Activated CD4-positive, CD25-positive, alpha-beta regulatory T cell treated with anti-CD3 and anti-CD28 coated beads, Interleukin-2, amount 50 U/mL, for 16 hours (primary cell): ENCODE results near the gene FLRT2.

Experiments used
- DNase-seq: peaks from one replicate; pipeline ENCODE4 v3.0.0-alpha.2; 2020; ENCODE audit warnings: low read depth, low spot score

FLRT2 gene

DNA sequence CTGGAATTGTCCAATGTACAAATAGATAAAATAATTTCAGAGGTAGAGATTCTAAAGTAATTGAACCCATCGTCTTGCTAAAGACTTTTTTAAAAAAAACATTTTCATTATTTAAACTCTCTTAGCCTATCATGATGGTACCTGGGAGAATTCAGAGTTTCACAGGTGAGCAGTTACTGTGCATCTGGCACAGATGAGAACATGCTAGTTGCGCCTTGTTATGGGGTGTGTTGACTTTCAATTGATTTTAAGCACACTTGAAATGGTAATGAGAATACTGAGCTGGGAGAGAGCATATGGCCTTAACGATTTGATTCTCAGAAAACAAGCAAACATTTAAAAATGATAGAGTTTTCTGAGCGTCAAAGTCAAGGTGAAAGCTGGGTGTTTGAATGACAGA, 66.6 kb downstream of the FLRT2 start:
- no peak for DNase-seq

DNA sequence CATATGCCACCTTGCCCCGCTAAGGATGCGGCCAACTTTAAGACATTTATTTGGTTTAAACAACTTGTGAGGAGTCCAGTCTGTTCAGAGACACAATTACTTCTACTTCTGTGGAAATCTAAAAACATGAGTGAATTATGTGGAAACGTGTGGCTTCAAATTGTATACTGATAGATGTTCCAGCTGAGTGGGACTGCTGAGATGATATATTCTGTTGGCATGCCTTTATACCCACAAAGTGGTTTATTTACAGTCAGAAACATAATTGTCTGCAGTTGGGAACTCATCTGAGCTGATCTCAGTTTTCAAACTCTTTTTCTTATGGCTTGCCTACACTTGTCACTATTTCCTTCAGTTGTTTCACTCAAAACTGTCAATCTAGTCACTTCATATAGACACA, 67.8 kb downstream of the FLRT2 start:
- no peak for DNase-seq

DNA sequence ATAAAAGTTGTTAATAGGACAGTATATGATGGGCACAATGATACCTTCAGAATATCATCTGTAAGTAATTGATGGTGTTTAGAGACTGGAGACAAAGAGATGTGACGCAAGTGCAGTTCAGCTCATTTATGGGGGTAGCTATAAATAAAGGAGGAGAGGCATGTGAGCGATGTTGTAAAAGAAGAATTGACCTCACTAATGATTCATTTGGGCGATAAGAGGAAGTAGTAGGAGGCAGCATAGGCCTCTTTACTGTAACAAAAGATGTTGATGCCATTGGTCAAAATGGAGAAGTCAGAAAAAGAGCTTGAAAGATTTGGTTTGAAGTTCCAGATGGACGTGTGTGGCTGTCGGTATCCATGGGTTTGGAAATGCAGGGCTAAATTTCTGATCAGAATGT, 70.0 kb downstream of the FLRT2 start:
- no peak for DNase-seq

DNA sequence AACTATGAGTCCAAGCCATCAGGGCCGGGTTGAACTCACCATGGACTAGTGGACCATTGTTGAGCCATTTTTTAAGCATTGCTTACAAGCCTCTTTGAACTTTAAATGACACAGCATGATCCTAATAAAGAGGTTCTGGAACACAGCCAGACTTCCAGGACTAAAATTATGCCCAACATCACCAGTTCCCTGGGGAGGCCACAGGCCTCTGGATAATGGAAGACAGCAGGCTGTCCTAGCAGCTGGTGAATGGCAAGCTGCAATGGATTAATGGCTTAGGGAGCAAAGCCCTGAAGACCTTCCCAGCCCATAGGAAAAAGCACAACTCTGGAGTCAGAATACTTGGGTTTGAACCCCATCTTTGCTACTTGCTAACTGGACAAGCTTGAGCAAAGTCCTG, 71.3 kb downstream of the FLRT2 start:
- no peak for DNase-seq

DNA sequence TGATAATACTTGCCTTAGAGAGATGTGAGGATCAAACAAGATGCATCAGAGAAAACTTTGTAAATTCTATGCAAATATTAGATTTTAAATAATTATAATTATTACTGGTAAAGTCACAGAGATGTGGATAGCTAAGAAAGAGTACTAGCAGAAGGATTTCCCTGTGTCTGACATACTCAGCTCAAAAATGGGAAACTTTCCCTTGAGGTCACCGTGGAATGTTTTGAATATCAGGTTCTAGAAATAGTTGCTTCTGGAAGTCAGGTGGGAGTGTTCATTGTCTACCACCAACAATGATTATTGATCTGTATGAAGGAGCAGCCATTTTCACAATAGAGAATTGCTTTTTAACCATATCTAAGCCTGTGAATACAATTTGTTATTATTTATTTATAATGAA, 71.7 kb downstream of the FLRT2 start:
- DNase-seq = no peak

DNA sequence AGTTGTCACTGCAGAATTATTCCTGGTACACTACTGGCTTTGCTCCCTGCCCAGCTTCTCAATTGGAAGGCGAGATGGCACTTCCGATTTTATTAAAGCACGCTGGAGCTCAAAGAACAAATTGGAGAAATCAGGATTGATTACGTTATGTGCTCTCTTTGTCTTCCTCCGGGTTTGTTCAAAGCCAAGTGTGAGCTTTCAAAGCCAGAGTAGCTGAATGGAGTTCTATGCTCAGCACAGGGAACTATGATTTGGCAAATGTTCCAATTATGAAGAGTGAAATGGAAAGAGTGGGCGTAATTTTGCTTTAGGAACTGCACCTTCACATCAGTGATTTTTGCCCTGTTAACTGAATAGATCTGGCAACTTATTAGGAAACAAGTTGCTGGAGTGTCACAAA, 72.4 kb downstream of the FLRT2 start:
- DNase-seq = no peak

DNA sequence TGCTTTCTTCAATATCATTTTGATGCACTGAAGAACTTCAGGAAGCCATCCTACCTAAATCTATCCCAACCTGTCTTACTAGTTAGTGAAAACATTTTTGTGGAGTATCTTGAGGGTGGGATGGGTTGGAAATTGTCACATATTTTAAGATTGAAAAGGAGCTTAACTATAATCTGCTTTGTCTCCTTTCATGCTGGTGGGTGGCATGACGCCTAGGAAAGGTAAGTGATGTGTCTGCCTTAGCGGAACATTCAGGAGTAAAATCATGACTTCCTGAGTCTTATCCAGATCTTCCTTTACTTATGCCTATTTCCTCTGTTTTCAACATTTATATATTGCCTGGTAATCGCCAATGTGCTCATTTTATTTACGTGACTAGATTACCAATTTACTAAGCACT, 74.1 kb downstream of the FLRT2 start:
- no peak for DNase-seq

DNA sequence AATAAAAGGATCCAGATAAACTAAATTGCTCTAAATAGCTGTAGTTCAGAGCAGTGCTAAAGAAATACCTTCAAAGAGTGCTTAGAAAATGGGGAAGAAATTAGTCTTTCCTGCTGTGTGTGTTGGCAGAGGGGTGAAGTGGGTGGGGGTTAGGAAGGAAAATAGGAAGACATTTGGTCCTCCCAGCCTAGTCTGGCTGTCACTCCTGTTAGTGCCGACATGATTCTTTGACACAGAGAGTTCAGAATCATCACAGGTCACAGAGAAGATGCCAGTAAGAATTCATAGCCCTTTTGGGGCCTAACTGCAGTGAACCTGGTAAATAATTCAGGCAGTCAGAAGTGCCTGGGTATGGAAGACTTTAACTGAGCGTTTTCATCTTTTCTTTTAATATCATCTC, 74.8 kb downstream of the FLRT2 start:
- DNase-seq = no peak

DNA sequence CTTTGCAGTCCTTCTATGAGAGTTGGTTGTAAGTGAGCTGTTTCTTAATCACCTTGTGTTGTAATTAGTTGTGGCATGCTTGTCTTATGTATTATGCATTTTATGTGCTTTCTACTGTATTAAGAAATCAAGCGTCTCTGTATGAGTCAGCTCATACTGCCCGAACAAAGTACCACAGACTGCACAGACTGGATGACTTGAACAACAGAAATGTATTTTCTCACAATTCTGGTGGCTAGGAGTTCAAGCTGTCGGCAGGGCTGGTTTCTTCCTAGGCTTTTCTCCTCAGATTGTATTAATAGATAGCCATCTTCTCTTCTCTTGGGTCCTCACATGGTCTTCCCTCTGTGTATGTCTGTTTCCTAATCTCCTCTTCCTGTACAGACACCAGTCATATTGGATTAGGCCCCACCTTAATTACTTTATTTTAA, 77.7 kb downstream of the FLRT2 start:
- DNase-seq = no peak

DNA sequence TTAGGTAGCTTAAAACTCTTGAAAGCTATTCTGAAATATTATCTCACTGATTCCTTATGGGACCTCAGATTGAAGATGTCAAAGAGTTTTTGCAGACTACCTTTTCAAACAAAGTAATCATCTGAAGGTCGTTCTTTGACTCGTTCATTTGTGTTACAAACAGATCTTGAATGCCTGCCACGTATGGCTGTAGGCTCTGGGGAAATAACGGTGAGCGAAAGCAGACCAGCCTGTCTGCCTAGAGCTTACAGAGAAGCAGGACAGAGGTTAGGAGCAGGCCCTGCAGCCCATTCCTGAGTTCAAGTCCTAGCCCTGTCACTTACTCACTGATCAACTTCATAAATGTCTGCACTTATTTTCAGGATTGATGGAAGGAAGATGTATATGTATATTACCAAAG, 83.6 kb downstream of the FLRT2 start:
- no peak for DNase-seq

DNA sequence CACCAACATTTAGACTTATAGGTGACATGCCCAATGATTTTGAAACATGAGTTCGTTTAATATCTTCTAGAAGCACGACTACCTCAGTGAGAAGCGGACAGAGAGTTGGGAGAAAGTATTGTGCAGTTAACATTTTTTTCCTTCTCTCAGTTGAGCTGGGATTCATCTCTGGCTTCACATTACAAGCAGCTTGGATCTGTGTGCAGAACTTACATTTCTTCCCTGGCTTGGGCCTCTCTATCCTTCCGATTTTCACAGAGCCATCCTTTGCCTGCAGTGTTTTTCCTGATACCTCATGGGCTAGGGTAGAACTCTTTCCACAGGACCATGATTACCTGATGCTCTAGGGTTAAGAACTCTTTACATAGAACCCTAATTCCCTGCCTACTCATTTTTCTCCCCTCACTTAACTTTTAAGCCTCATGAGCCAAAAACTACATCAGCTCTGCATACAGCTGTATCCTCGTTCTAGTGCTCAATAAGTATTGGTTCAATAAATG, 86.5 kb downstream of the FLRT2 start:
- DNase-seq = no peak

DNA sequence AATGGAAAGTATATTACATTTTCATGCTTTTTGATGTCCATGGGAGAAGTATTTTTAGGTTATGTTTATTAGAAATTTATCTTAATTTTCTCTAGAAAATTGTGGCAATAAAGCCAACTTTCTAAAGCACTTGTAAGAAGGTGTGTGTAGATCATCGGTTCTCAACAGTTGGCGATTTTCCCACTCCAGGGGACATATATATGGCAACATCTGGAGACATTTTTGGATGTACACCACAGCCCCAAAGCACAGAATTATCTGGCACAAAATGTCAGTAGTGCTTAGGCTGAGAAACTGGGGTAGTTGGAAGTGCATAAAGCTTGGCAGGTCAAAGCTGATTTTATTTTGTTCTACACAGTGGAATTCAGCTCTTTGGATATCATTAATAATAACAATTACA, 86.9 kb downstream of the FLRT2 start:
- no peak for DNase-seq

DNA sequence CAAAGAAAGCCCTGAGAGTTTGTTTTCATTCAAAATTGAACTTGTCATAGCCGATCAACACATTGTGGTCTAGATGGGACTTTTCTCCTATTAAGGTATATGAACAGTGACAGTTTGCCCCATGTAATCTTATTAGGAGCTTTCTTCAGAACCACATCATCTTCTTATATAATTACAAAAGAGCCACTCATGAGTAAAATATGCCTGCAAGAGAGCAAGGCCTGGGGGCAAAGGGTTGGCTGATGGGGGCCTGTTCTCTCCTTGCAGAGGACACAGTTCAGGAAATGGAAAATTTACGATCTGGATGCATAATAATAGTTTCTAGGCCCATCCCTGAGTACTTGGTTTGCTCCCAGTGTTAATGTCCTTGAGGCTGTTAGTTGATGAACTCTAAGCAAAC, 87.8 kb downstream of the FLRT2 start:
- no peak for DNase-seq

DNA sequence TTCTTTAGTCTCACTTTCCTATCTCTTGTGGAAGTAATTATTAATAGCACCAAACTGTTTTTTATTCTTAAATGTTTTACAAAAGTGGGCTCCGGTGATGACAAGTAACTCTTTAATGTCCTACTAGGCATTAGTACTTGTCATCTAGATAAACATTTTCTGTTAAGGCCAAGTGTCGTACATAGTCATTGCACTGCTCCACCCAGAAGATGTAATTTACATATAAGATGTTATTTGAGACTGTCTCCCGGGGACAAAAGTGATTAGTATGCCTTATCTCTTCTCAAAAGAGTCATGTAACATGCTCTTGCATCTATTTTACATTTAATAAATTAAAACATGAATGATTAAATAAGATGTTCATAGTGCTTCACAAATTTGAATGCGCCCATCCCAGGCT, 88.4 kb downstream of the FLRT2 start:
- no peak for DNase-seq

DNA sequence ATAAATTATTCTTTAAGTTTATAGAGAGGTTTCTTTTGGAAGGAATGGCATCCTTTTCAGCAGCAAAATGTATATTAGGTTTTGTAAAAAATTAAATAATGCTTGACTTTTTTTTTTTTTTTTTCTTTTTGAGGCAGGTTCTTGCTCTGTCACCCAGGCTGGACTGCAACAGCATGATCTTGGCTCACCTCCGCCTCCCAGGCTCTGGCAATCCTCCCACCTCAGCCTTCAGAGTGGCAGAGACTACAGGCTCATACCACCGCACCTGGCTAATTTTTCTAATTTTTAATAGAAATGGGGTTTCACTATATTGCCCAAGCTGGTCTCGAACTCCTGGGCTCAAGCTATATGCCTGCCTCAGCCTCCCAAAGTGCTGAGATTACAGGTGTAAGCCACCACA, 89.0 kb downstream of the FLRT2 start:
- DNase-seq = no peak

DNA sequence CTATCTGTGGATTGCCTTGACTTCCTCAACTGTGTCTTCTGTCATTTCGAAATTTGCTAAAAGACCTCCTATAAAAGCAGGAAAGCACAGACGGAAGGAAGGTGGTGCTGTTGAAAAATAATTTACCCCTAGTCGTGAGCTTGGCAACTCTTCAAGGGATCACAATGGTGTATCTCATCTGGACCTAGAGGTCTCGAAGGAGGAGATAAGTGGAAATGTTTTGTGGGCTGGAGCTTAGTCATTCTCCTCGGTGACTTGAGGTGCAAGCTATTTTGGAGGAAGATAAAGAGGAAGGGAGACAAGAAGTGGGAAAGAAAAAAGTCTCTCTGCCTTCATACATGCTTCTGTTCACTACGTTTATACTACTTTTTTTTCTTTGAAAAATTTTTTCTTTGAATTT, 89.9 kb downstream of the FLRT2 start:
- no peak for DNase-seq

DNA sequence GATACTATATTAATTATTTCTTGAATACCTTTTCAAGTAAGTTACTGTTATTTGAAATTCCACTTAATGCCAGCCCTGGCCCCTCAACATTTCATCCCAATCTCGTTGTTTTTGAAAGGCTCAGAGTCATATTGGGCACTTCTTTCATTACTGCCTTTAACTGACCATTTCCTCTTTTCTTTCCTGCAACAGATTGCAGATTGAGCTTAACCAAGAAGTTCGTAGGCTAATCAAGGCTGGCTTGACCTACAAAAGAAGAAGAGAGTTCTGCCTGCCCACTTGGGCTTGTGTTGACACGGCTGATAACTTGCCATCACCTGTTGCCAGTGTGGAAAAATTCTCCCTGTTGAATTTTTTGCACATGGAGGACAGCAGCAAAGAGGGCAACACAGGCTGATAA, 91.0 kb downstream of the FLRT2 start:
- DNase-seq = no peak

DNA sequence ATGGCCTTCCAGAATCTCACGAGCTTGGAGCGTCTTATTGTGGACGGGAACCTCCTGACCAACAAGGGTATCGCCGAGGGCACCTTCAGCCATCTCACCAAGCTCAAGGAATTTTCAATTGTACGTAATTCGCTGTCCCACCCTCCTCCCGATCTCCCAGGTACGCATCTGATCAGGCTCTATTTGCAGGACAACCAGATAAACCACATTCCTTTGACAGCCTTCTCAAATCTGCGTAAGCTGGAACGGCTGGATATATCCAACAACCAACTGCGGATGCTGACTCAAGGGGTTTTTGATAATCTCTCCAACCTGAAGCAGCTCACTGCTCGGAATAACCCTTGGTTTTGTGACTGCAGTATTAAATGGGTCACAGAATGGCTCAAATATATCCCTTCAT, 92.2 kb downstream of the FLRT2 start:
- no peak for DNase-seq

DNA sequence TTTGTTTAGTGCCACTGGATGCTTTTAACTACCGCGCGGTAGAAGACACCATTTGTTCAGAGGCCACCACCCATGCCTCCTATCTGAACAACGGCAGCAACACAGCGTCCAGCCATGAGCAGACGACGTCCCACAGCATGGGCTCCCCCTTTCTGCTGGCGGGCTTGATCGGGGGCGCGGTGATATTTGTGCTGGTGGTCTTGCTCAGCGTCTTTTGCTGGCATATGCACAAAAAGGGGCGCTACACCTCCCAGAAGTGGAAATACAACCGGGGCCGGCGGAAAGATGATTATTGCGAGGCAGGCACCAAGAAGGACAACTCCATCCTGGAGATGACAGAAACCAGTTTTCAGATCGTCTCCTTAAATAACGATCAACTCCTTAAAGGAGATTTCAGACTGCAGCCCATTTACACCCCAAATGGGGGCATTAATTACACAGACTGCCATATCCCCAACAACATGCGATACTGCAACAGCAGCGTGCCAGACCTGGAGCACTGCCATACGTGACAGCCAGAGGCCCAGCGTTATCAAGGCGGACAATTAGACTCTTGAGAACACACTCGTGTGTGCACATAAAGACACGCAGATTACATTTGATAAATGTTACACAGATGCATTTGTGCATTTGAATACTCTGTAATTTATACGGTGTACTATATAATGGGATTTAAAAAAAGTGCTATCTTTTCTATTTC, 93.2 kb downstream of the FLRT2 start:
- DNase-seq = no peak

DNA sequence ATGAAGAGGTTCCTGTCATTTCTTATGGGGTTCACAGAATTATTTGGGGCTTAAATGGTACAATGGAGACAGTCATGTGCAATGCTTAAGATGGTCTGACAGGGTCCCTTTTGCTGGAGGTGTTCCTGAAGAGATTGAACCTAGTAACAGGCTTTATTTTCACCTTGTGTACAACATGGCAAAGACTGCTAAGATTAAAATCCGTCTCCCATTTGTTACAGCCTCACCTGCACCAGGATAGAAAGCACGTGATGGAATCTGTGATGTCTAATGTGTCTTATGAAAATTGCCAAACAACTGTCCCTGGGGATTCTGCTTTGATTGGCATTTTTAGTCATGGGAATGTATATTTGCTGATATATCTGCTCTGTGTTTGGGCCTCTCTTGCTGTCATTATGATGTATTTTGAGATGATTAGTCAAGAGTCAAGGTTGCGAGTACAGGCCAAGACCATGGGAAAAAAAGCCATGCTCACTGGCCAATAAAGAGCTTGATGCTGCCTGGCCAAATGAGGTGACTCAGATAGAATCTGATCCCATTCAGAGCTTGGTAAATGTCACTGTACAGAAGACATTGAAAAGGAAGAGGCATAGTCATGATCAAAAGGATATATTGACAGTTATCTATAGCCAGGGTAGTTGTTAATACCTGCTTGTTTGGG, 96.1 kb downstream of the FLRT2 start:
- DNase-seq = no peak

DNA sequence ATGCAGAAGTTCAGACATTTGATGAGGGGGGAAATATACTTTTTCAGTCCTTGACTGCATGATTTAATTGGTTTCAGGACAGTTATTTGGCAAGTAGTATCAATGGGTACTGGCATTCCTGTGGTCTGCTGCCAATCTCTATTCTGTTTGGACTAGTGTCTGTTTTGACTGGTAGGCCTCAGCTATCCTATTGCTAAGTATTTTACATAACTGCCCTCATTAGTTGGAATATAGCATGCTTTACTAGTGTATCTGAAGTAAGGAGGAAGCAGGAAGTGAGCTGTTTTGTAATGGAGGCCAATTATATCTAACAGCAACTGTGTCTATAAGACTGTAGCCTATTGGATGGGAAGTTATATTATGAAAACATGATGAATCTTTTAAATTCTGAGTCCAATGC, 104.3 kb downstream of the FLRT2 start:
- DNase-seq = no peak

DNA sequence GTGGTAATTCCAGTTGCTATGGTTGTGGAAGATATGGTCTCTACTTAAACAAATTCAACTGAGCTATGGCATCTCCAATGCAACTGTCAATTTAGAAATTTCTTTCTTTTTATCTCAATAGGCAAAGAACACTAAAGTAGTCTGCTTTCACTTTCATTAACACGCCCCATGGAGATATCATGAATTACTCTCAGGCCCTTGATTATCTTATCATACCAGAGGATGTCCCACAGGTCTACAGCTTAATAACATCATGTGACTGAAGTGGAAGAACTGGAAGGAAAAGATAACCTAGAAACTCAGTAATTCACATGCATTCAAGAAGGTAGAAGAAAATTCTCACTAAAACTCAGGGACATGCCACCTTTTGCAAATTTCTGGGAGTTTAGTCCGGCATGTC, 114.3 kb downstream of the FLRT2 start:
- no peak for DNase-seq

DNA sequence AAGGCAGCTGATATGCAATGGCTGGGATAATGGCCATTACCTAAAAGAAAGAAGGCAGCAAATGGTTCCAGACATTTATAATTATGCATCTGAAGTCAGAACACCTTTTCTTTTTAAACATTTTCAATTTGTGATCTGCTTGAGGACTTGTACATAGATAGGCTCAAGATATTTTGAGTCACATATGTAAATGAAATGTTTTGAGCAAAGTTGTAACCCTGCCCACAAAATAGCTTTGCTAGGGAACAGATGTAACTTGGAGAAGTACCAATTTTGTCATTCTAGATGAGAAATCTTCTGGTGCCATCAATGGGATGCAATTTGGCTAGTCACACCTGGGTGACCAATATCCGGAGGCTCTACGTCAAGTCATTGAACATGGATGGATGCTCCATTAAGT, 123.1 kb downstream of the FLRT2 start:
- DNase-seq = no peak
